Hepatocyte (in vitro differentiated cells): Measurements from ENCODE around the gene CLEC16A.

Experiments
- CTCF ChIP-seq: fragments of 200-600 bp; sonication (generic); IDR thresholded peaks from 2 replicates; pipeline ENCODE4 v1.5.1; 2016; ENCODE audit warnings: antibody characterized with exemption, mild to moderate bottlenecking; ENCODE audit not compliant: poor library complexity
- EZH2phosphoT487 ChIP-seq: fragments of 200-600 bp; sonication (generic); IDR thresholded peaks from one replicate; pipeline ENCODE4 v1.6.1; 2018; ENCODE audit warnings: antibody characterized with exemption, mild to moderate bottlenecking, low read depth, moderate library complexity; ENCODE audit not compliant: unreplicated experiment, severe bottlenecking

DNA sequence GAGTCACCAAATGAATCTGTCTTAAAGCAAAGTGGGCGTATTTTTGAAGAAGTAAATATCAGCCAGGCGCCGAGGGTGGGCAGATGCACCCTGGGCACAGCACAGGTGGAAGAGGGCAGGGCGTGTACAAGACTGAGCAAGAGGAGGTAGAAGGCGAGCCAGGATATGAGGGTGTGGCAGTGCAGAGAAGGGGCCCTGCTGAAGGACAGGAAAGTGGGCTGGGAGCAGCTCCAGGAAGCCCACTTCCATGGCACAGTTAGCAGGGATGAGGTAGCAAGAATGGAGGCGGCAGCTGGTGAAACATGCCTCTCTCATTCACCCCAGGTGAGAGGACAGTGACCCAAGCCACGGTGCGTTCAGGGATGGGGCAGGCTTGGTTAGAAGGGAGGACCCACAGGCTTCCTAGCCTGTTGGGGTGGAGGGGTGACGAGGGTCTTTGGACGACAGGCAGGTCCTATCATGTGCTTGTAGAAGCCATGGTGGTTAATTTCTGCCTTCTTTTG lies 149.3 kb downstream of the CLEC16A start:
- TF ChIP-seq EZH2phosphoT487 (no peak), CTCF (no peak)
